Fibroblast of lung (primary cell): ENCODE results near the gene DNAI1. TPM values are rescaled to one million over a fixed set of nuclear protein-coding genes. Genes with fewer than 3 reads are reported as not detected.

Source experiments
- DNase-seq, 2 donors: peaks; one replicate each; pipeline versions ENCODE4 v3.0.0 to v3.0.0-alpha.2; 2010; ENCODE audit warnings: low read depth in 2 of 2
- H2AFZ ChIP-seq: 2 replicates; pipeline ENCODE4 v1.5.1; 2012; ENCODE audit warnings: low read length, control low read depth, inconsistent platforms
- H3K27ac ChIP-seq: 2 replicates; pipeline ENCODE4 v1.5.1; 2011; ENCODE audit warnings: low read length, control low read depth; ENCODE audit not compliant: insufficient read depth
- H3K27me3 ChIP-seq: 2 replicates; pipeline ENCODE4 v1.5.1; 2011; ENCODE audit warnings: mild to moderate bottlenecking, low read length; ENCODE audit not compliant: control insufficient read depth, insufficient read depth
- H3K36me3 ChIP-seq: 2 replicates; pipeline ENCODE4 v1.5.1; 2011; ENCODE audit warnings: low read length; ENCODE audit not compliant: control insufficient read depth, insufficient read depth
- H3K4me1 ChIP-seq: 2 replicates; pipeline ENCODE4 v1.5.1; 2011; ENCODE audit warnings: low read length; ENCODE audit not compliant: control insufficient read depth, insufficient read depth; ENCODE audit errors: extremely low read depth
- H3K4me2 ChIP-seq: 2 replicates; pipeline ENCODE4 v1.5.1; 2011; ENCODE audit warnings: low read length, control low read depth; ENCODE audit not compliant: insufficient read depth; ENCODE audit errors: extremely low read depth
- H3K4me3 ChIP-seq, 4 experiments: fragments of 200-600 bp in 1 of 4; sonication (generic) in 1 of 4; replicated peaks in 1 of 4; 2 replicates each; pipeline ENCODE4 v1.5.1; 2011 to 2016; ENCODE audit warnings: low read length in 4 of 4, low read depth in 3 of 4, mild to moderate bottlenecking in 3 of 4, control low read depth in 2 of 4, inconsistent platforms in 1 of 4, mixed read lengths in 1 of 4; ENCODE audit not compliant: insufficient read depth in 1 of 4; ENCODE audit errors: control extremely low read depth in 1 of 4
- H3K79me2 ChIP-seq: 2 replicates; pipeline ENCODE4 v1.5.1; 2012; ENCODE audit warnings: mild to moderate bottlenecking, low read length, inconsistent platforms; ENCODE audit not compliant: control insufficient read depth, insufficient read depth
- H3K9ac ChIP-seq: 2 replicates; pipeline ENCODE4 v1.5.1; 2011; ENCODE audit warnings: mild to moderate bottlenecking, low read length, control low read depth; ENCODE audit not compliant: insufficient read depth
- H3K9me3 ChIP-seq: 2 replicates; pipeline ENCODE4 v1.5.1; 2012; ENCODE audit warnings: low read depth, low read length; ENCODE audit not compliant: control insufficient read depth, insufficient read depth
- H4K20me1 ChIP-seq: 2 replicates; pipeline ENCODE4 v1.5.1; 2011; ENCODE audit warnings: low read length; ENCODE audit not compliant: control insufficient read depth, insufficient read depth; ENCODE audit errors: extremely low read depth
- CTCF ChIP-seq, 2 donors: IDR thresholded peaks in 1 of 2; conservative IDR thresholded peaks in 1 of 2; 1 replicate in 1 of 2; 2 replicates in 1 of 2; pipeline ENCODE4 v1.5.1; 2011 to 2012; ENCODE audit warnings: low read length in 2 of 2, control low read depth in 1 of 2, inconsistent platforms in 1 of 2, low read depth in 1 of 2, mild to moderate bottlenecking in 1 of 2
- EZH2 ChIP-seq: IDR thresholded peaks from 2 replicates; pipeline ENCODE4 v1.5.1; 2012; ENCODE audit warnings: low read length, control low read depth, mild to moderate bottlenecking; ENCODE audit errors: missing control alignments
- polyA plus RNA-seq, 2 donors: library from polyadenylated mRNA; depleted of rRNA in 1 of 2; stranded (reverse) in 1 of 2; unstranded in 1 of 2; fragments of >200 nt; gene quantifications; 2 replicates each; pipeline ENCODE4 v1.2.1, GENCODE V29; 2011 to 2012; ENCODE audit warnings: missing spikeins in 1 of 2
- total RNA-seq: library from RNA; depleted of rRNA; stranded (reverse); fragments of >200 nt; gene quantifications from 2 replicates; pipeline ENCODE4 v1.2.1, GENCODE V29; 2014

Gene DNAI1
- total and polyA plus RNA-seq, 2 donors (not counting 1 experiment from before 2014, with no cell fraction given): not detected

GRCh38 chr9:34517185-34517584, 58.6 kb downstream of the DNAI1 start:
- H3K4me3 ChIP-seq: no peak overlapping the region
- no peak overlapping the region for H2AFZ ChIP-seq
- no peak for DNase-seq
- no peak overlapping the region for H3K4me2 ChIP-seq
- H3K27ac ChIP-seq: no peak overlapping the region
- no peaks in the 10 kb centered on the region for H3K9me3 ChIP-seq
- no peak for TF ChIP-seq EZH2
- no peaks in the 10 kb centered on the region for H3K36me3 ChIP-seq
- H3K27me3 ChIP-seq: peaks cover 3% of the 10 kb centered on the region
- no peaks in the 10 kb centered on the region for H3K79me2 ChIP-seq
- no peaks in the 10 kb centered on the region for H4K20me1 ChIP-seq
- no peaks in the 10 kb centered on the region for H3K4me1 ChIP-seq
- H3K9ac ChIP-seq: no peak overlapping the region

GRCh38 chr9:34518110-34518616, 59.6 kb downstream of the DNAI1 start:
- H3K4me3 ChIP-seq: no peak overlapping the region
- no peaks in the 10 kb centered on the region for H3K36me3 ChIP-seq
- H3K27ac ChIP-seq: no peak overlapping the region
- H3K9me3 ChIP-seq: no peaks in the 10 kb centered on the region
- H3K27me3 ChIP-seq: peaks cover 3% of the 10 kb centered on the region
- no peak overlapping the region for H2AFZ ChIP-seq
- H4K20me1 ChIP-seq: no peaks in the 10 kb centered on the region
- no peaks in the 10 kb centered on the region for H3K79me2 ChIP-seq
- H3K9ac ChIP-seq: no peak overlapping the region
- H3K4me1 ChIP-seq: no peaks in the 10 kb centered on the region
- no peak for TF ChIP-seq EZH2
- TF ChIP-seq CTCF (conservative IDR thresholded peaks at IDR 0.05 in 1 of 2, IDR thresholded peaks at IDR 0.05 in 1 of 2; ENCODE audit: low read depth in 1 of 2, low read length in 2 of 2): no peak
- no peak overlapping the region for H3K4me2 ChIP-seq
- no peak for DNase-seq

- no peak for TF ChIP-seq EZH2
- Histone ChIP-seq H3K9me3 (no peaks in the 10 kb centered on the region), H3K27me3 (peaks cover 3% of the 10 kb centered on the region)
These were observed 60.3 kb downstream of the DNAI1 start for GRCh38 chr9:34518896-34519295.

GRCh38 chr9:34519321-34520020, 60.9 kb downstream of the DNAI1 start:
- DNase-seq: no peak
- Histone ChIP-seq H3K27me3 (peaks cover 3% of the 10 kb centered on the region), H3K4me3 (no peak overlapping the region), H3K9me3 (no peaks in the 10 kb centered on the region), H3K27ac (no peak overlapping the region), H4K20me1 (no peaks in the 10 kb centered on the region), H3K9ac (no peak overlapping the region), H3K4me2 (no peak overlapping the region), H3K79me2 (no peaks in the 10 kb centered on the region), H3K4me1 (no peaks in the 10 kb centered on the region), H3K36me3 (no peaks in the 10 kb centered on the region), H2AFZ (no peak overlapping the region)
- no peak for TF ChIP-seq CTCF (conservative IDR thresholded peaks at IDR 0.05 in 1 of 2, IDR thresholded peaks at IDR 0.05 in 1 of 2; ENCODE audit: low read depth in 1 of 2, low read length in 2 of 2)
- no peak for TF ChIP-seq EZH2

More at GRCh38 chr9:34518896-34519295, 60.3 kb downstream of the DNAI1 start:
- no peak for DNase-seq
- Histone ChIP-seq H2AFZ (no peak overlapping the region), H4K20me1 (no peaks in the 10 kb centered on the region), H3K4me1 (no peaks in the 10 kb centered on the region), H3K9ac (no peak overlapping the region), H3K4me3 (no peak overlapping the region), H3K79me2 (no peaks in the 10 kb centered on the region), H3K36me3 (no peaks in the 10 kb centered on the region), H3K4me2 (no peak overlapping the region), H3K27ac (no peak overlapping the region)
